ENCODE results near the gene DLK1. TPM values are rescaled to one million over a fixed set of nuclear protein-coding genes. Genes with fewer than 3 reads are reported as not detected.

Gene DLK1
- total and polyA plus RNA-seq, 2 of the 13 experiments (the other 11 are each of a cell fraction or from before 2014, with no cell fraction given): 95.5 to 312 TPM

DNA sequence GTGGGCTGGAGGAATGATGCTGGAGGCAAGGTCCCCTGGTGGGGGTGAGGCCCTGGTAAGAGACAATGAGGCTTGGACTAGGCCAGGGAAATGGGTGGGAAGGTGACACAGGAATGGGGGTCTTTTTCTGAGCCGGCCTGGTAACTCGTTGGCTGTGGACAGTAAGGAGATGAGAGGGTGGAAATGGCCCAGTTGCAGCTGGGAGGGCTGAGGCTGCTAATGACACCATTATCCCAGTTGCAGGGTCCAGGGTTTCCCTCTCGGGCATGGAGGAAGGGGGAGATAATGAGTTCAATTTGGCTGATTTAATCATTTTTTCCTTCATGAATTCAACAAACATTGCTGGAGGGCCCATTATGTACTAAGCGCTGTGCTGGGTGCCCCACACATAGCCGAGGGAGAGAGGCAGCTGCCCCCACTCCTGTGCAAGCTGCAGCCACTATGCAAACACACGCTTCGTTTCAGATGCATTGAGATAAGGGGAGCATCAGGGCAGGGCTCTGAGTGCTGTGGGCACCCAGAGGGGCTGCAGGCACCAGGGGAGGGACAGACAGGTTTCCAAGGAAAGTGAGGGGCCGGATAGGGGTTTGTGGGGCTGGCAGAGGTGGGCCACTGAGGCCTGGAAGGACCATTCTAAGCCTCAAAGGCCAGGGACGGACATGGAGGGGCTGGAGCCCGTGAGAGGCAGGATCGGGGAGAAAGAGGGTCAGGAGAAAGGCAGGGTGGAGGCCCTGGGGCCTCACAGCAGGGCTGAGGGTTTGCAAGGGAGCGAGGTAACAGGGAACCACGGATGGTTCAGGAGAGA is 56.0 kb downstream of the DLK1 start (continued):
- TF ChIP-seq, protein P1, sequence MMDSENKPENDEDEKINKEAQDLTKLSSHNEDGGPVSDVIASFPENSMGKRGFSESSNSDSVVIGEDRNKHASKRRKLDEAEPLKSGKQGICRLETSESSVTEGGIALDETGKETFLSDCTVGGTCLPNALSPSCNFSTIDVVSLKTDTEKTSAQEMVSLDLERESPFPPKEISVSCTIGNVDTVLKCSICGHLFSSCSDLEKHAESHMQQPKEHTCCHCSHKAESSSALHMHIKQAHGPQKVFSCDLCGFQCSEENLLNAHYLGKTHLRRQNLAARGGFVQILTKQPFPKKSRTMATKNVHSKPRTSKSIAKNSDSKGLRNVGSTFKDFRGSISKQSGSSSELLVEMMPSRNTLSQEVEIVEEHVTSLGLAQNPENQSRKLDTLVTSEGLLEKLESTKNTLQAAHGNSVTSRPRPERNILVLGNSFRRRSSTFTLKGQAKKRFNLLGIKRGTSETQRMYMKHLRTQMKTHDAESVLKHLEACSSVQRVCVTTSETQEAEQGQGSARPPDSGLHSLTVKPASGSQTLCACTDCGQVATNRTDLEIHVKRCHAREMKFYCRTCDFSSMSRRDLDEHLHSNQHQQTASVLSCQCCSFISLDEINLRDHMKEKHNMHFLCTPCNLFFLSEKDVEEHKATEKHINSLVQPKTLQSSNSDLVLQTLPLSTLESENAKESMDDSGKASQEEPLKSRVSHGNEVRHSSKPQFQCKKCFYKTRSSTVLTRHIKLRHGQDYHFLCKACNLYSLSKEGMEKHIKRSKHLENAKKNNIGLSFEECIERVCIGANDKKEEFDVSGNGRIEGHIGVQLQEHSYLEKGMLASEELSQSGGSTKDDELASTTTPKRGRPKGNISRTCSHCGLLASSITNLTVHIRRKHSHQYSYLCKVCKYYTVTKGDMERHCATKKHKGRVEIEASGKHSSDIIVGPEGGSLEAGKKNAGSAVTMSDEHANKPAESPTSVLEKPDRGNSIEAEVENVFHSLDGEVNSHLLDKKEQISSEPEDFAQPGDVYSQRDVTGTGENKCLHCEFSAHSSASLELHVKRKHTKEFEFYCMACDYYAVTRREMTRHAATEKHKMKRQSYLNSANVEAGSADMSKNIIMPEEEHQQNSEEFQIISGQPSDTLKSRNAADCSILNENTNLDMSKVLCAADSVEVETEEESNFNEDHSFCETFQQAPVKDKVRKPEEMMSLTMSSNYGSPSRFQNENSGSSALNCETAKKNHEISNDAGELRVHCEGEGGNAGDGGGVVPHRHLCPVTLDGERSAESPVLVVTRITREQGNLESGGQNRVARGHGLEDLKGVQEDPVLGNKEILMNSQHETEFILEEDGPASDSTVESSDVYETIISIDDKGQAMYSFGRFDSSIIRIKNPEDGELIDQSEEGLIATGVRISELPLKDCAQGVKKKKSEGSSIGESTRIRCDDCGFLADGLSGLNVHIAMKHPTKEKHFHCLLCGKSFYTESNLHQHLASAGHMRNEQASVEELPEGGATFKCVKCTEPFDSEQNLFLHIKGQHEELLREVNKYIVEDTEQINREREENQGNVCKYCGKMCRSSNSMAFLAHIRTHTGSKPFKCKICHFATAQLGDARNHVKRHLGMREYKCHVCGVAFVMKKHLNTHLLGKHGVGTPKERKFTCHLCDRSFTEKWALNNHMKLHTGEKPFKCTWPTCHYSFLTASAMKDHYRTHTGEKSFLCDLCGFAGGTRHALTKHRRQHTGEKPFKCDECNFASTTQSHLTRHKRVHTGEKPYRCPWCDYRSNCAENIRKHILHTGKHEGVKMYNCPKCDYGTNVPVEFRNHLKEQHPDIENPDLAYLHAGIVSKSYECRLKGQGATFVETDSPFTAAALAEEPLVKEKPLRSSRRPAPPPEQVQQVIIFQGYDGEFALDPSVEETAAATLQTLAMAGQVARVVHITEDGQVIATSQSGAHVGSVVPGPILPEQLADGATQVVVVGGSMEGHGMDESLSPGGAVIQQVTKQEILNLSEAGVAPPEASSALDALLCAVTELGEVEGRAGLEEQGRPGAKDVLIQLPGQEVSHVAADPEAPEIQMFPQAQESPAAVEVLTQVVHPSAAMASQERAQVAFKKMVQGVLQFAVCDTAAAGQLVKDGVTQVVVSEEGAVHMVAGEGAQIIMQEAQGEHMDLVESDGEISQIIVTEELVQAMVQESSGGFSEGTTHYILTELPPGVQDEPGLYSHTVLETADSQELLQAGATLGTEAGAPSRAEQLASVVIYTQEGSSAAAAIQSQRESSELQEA (CRISPR knock-in tag; IDR thresholded peaks at IDR 0.05; ENCODE audit: not compliant biosample characterization): no peak
- TF ChIP-seq, protein P2, sequence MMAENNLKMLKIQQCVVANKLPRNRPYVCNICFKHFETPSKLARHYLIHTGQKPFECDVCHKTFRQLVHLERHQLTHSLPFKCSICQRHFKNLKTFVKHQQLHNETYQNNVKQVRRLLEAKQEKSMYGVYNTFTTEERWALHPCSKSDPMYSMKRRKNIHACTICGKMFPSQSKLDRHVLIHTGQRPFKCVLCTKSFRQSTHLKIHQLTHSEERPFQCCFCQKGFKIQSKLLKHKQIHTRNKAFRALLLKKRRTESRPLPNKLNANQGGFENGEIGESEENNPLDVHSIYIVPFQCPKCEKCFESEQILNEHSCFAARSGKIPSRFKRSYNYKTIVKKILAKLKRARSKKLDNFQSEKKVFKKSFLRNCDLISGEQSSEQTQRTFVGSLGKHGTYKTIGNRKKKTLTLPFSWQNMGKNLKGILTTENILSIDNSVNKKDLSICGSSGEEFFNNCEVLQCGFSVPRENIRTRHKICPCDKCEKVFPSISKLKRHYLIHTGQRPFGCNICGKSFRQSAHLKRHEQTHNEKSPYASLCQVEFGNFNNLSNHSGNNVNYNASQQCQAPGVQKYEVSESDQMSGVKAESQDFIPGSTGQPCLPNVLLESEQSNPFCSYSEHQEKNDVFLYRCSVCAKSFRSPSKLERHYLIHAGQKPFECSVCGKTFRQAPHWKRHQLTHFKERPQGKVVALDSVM (CRISPR knock-in tag; IDR thresholded peaks at IDR 0.05): no peak
- TF ChIP-seq ZNF468 (CRISPR knock-in tag; IDR thresholded peaks at IDR 0.05) (no peak), ZNF563 (CRISPR knock-in tag; IDR thresholded peaks at IDR 0.05) (no peak), CBX1 (IDR thresholded peaks at IDR 0.05; ENCODE audit: low read depth) (no peak), ZSCAN25 (CRISPR knock-in tag; IDR thresholded peaks at IDR 0.05) (no peak), ZSCAN21 (CRISPR knock-in tag; IDR thresholded peaks at IDR 0.05; ENCODE audit: borderline replicate concordance) (0 out of 2 replicates have a peak, but pooled peaks have one; percentile 63)
